GM18861 (cell line): ENCODE results near the gene DPM2.
A peak's percentile ranks its signal among the peaks of the same experiment; 100 is the strongest.

Experiments used
- ATAC-seq: cut with Tn5 transposase; IDR thresholded peaks from one replicate; pipeline ENCODE4 v1.9.1; 2021; ENCODE audit not compliant: unreplicated experiment

Gene DPM2

GRCh38 chr9:127958728-127959127 lies 21.1 kb upstream of the DPM2 start:
- no peak for ATAC-seq

GRCh38 chr9:127955294-127956015 lies 17.8 kb upstream of the DPM2 start:
- ATAC-seq: no peak

- ATAC-seq: no peak
Measured at GRCh38 chr9:127954831-127955293, 17.2 kb upstream of the DPM2 start.

- ATAC-seq: no peak
Measured at GRCh38 chr9:127953768-127954505, 16.3 kb upstream of the DPM2 start.

GRCh38 chr9:127953154-127953553 lies 15.5 kb upstream of the DPM2 start:
- no peak for ATAC-seq

GRCh38 chr9:127950513-127951289 lies 13.0 kb upstream of the DPM2 start:
- ATAC-seq: no peak

- no peak for ATAC-seq
Measured at GRCh38 chr9:127949827-127950512, 12.3 kb upstream of the DPM2 start.

GRCh38 chr9:127947841-127948710 lies 10.4 kb upstream of the DPM2 start:
- no peak for ATAC-seq

- ATAC-seq: no peak
Measured at GRCh38 chr9:127946728-127947127, 9.1 kb upstream of the DPM2 start.

GRCh38 chr9:127945942-127946341 lies 8.3 kb upstream of the DPM2 start:
- no peak for ATAC-seq

GRCh38 chr9:127945338-127945737 lies 7.7 kb upstream of the DPM2 start:
- no peak for ATAC-seq

- no peak for ATAC-seq
Measured at GRCh38 chr9:127944586-127945218, 7.0 kb upstream of the DPM2 start.

GRCh38 chr9:127943731-127944144 lies 6.1 kb upstream of the DPM2 start:
- ATAC-seq: peak; percentile 49

GRCh38 chr9:127943011-127943662 lies 5.5 kb upstream of the DPM2 start:
- ATAC-seq: no peak

- ATAC-seq: no peak
Measured at GRCh38 chr9:127942216-127943010, 4.8 kb upstream of the DPM2 start.

- ATAC-seq: no peak
Measured at GRCh38 chr9:127941961-127942215, 4.2 kb upstream of the DPM2 start.

GRCh38 chr9:127941062-127941960 lies 3.7 kb upstream of the DPM2 start:
- ATAC-seq: no peak

- ATAC-seq: no peak
Measured at GRCh38 chr9:127940593-127940992, 2.9 kb upstream of the DPM2 start.
